SK-N-SH treated with all-trans-retinoic acid at 6 μM for 48 hours (cell line): ENCODE results near the gene ZBTB17.

Source experiments
- ATAC-seq: fragments of 200-7000 bp; cut with Tn5 transposase; 3 replicates; pipeline ENCODE4 v1.9.1; 2020; ENCODE audit warnings: mild to moderate bottlenecking, moderate library complexity
- ARNTL ChIP-seq: fragments of 450-650 bp; formaldehyde crosslinking; IDR thresholded peaks from 2 replicates; pipeline ENCODE4 v1.5.0; 2020; ENCODE audit warnings: low read depth, mild to moderate bottlenecking, moderate library complexity, borderline replicate concordance
- BACH2 ChIP-seq: fragments of 250-450 bp; sonication (Bioruptor Pico); IDR thresholded peaks from 2 replicates; pipeline ENCODE4 v1.9.0; 2021; ENCODE audit warnings: mild to moderate bottlenecking, borderline replicate concordance
- CSDC2 ChIP-seq: fragments of 250-450 bp; sonication (Bioruptor Pico); IDR thresholded peaks from 2 replicates; pipeline ENCODE4 v1.5.0; 2020; ENCODE audit warnings: mild to moderate bottlenecking, moderate library complexity
- ESRRG ChIP-seq: fragments of 250-450 bp; sonication (Bioruptor Pico); IDR thresholded peaks from 2 replicates; pipeline ENCODE4 v1.6.1; 2021; ENCODE audit warnings: mild to moderate bottlenecking
- GLIS3 ChIP-seq: fragments of 250-450 bp; sonication (Bioruptor Pico); IDR thresholded peaks from 2 replicates; pipeline ENCODE4 v1.5.0; 2020; ENCODE audit warnings: mild to moderate bottlenecking, moderate library complexity
- ISL1 ChIP-seq: fragments of 250-450 bp; sonication (Bioruptor Pico); IDR thresholded peaks from 2 replicates; pipeline ENCODE4 v2.1.2; 2022; ENCODE audit warnings: mild to moderate bottlenecking, moderate library complexity
- OSR1 ChIP-seq: fragments of 250-450 bp; sonication (Bioruptor Pico); IDR thresholded peaks from 2 replicates; pipeline ENCODE4 v1.8.0; 2022; ENCODE audit warnings: moderate library complexity, mild to moderate bottlenecking, inconsistent platforms
- PPARA ChIP-seq: fragments of 250-450 bp; sonication (Bioruptor Pico); IDR thresholded peaks from 2 replicates; pipeline ENCODE4 v1.5.0; 2020; ENCODE audit warnings: mild to moderate bottlenecking, borderline replicate concordance
- RARB ChIP-seq: fragments of 250-450 bp; sonication (Bioruptor Pico); IDR thresholded peaks from 2 replicates; pipeline ENCODE4 v1.8.0; 2021; ENCODE audit warnings: mild to moderate bottlenecking, moderate library complexity
- SNAI2 ChIP-seq: fragments of 250-450 bp; sonication (Bioruptor Pico); IDR thresholded peaks from 2 replicates; pipeline ENCODE4 v1.5.0; 2020; ENCODE audit warnings: mild to moderate bottlenecking, moderate library complexity
- TCF4 ChIP-seq: fragments of 250-450 bp; sonication (Bioruptor Pico); IDR thresholded peaks from 2 replicates; pipeline ENCODE4 v1.8.0; 2021; ENCODE audit warnings: mild to moderate bottlenecking, moderate library complexity, borderline replicate concordance
- TOX ChIP-seq: fragments of 250-450 bp; sonication (Bioruptor Pico); IDR thresholded peaks from 2 replicates; pipeline ENCODE4 v1.8.0; 2021; ENCODE audit warnings: mild to moderate bottlenecking, moderate library complexity, borderline replicate concordance
- ZC3H10 ChIP-seq: fragments of 250-450 bp; sonication (Bioruptor Pico); IDR thresholded peaks from 2 replicates; pipeline ENCODE4 v1.5.1; 2021; ENCODE audit warnings: mild to moderate bottlenecking, moderate library complexity
- ZFP3 ChIP-seq: fragments of 250-450 bp; sonication (Bioruptor Pico); IDR thresholded peaks from 2 replicates; pipeline ENCODE4 v1.5.0; 2020; ENCODE audit warnings: mild to moderate bottlenecking, moderate library complexity
- ZFP30 ChIP-seq: fragments of 450-650 bp; formaldehyde crosslinking; IDR thresholded peaks from 2 replicates; pipeline ENCODE4 v1.5.0; 2022; ENCODE audit warnings: mild to moderate bottlenecking, moderate library complexity
- ZNF565 ChIP-seq: fragments of 450-650 bp; formaldehyde crosslinking; conservative IDR thresholded peaks from 2 replicates; pipeline ENCODE4 v1.5.0; 2020; ENCODE audit warnings: low read depth, mild to moderate bottlenecking, moderate library complexity
- ZNF70 ChIP-seq: fragments of 450-650 bp; formaldehyde crosslinking; IDR thresholded peaks from 2 replicates; pipeline ENCODE4 v1.5.0; 2020; ENCODE audit warnings: mild to moderate bottlenecking, moderate library complexity
- ZNF8 ChIP-seq: fragments of 450-650 bp; formaldehyde crosslinking; IDR thresholded peaks from 2 replicates; pipeline ENCODE4 v1.5.0; 2020; ENCODE audit warnings: mild to moderate bottlenecking, moderate library complexity
- TF ChIP-seq, protein P1 (sequence below): fragments of 250-450 bp; sonication (Bioruptor Pico); IDR thresholded peaks from 2 replicates; pipeline ENCODE4 v1.8.0; 2020; ENCODE audit warnings: mild to moderate bottlenecking, moderate library complexity, borderline replicate concordance
- TF ChIP-seq, protein P2 (sequence below): fragments of 250-450 bp; sonication (Bioruptor Pico); IDR thresholded peaks from 2 replicates; pipeline ENCODE4 v1.5.1; 2020; ENCODE audit warnings: low read depth, mild to moderate bottlenecking, moderate library complexity
- TF ChIP-seq, protein P3 (sequence below): fragments of 250-450 bp; sonication (Bioruptor Pico); IDR thresholded peaks from 2 replicates; pipeline ENCODE4 v1.5.1; 2021; ENCODE audit warnings: mild to moderate bottlenecking, moderate library complexity
- TF ChIP-seq, protein P4 (sequence below): fragments of 250-450 bp; sonication (Bioruptor Pico); IDR thresholded peaks from 2 replicates; pipeline ENCODE4 v1.8.0; 2021; ENCODE audit warnings: low read depth, mild to moderate bottlenecking, moderate library complexity, borderline replicate concordance
- TF ChIP-seq, protein P5 (sequence below): fragments of 250-450 bp; sonication (Bioruptor Pico); IDR thresholded peaks from 2 replicates; pipeline ENCODE4 v1.5.0; 2020; ENCODE audit warnings: mild to moderate bottlenecking, moderate library complexity

ZBTB17 gene

DNA sequence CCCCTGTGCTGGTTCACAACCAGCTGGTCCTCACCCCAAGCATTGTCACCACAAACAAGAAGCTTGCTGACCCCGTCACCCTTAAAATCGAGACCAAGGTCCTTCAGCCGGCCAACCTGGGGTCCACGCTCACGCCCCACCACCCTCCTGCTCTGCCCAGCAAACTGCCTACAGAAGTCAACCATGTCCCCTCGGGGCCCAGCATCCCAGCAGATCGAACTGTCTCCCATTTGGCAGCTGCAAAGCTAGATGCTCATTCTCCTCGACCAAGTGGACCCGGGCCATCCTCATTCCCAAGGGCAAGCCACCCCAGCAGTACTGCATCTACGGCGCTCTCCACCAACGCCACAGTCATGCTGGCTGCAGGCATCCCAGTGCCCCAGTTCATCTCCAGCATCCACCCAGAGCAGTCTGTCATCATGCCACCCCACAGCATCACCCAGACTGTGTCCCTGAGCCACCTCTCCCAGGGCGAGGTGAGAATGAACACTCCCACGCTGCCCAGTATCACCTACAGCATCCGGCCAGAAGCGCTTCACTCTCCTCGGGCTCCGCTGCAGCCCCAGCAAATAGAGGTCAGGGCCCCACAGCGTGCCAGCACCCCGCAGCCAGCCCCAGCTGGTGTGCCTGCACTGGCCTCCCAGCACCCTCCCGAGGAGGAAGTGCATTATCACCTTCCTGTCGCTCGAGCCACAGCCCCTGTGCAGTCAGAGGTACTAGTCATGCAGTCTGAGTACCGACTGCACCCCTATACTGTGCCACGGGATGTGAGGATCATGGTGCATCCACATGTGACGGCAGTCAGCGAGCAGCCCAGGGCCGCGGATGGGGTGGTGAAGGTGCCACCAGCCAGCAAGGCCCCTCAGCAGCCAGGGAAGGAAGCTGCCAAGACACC, 40.6 kb downstream of the ZBTB17 start:
- TF ChIP-seq TOX (CRISPR knock-in tag) (no peak), ZNF565 (no peak), TCF4 (CRISPR knock-in tag) (no peak), ESRRG (CRISPR knock-in tag) (no peak), OSR1 (no peak), ZNF70 (CRISPR knock-in tag) (no peak), ISL1 (CRISPR knock-in tag) (no peak), RARB (CRISPR knock-in tag) (no peak), ARNTL (CRISPR knock-in tag) (no peak), BACH2 (no peak), ZC3H10 (no peak), ZFP3 (CRISPR knock-in tag) (no peak), PPARA (CRISPR knock-in tag) (no peak), GLIS3 (no peak), CSDC2 (CRISPR knock-in tag) (no peak)
- TF ChIP-seq, protein P1, sequence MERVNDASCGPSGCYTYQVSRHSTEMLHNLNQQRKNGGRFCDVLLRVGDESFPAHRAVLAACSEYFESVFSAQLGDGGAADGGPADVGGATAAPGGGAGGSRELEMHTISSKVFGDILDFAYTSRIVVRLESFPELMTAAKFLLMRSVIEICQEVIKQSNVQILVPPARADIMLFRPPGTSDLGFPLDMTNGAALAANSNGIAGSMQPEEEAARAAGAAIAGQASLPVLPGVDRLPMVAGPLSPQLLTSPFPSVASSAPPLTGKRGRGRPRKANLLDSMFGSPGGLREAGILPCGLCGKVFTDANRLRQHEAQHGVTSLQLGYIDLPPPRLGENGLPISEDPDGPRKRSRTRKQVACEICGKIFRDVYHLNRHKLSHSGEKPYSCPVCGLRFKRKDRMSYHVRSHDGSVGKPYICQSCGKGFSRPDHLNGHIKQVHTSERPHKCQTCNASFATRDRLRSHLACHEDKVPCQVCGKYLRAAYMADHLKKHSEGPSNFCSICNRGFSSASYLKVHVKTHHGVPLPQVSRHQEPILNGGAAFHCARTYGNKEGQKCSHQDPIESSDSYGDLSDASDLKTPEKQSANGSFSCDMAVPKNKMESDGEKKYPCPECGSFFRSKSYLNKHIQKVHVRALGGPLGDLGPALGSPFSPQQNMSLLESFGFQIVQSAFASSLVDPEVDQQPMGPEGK (CRISPR knock-in tag): no peak
- TF ChIP-seq, protein P2, sequence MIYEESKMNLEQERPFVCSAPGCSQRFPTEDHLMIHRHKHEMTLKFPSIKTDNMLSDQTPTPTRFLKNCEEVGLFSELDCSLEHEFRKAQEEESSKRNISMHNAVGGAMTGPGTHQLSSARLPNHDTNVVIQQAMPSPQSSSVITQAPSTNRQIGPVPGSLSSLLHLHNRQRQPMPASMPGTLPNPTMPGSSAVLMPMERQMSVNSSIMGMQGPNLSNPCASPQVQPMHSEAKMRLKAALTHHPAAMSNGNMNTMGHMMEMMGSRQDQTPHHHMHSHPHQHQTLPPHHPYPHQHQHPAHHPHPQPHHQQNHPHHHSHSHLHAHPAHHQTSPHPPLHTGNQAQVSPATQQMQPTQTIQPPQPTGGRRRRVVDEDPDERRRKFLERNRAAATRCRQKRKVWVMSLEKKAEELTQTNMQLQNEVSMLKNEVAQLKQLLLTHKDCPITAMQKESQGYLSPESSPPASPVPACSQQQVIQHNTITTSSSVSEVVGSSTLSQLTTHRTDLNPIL (CRISPR knock-in tag): no peak
- TF ChIP-seq, protein P3, sequence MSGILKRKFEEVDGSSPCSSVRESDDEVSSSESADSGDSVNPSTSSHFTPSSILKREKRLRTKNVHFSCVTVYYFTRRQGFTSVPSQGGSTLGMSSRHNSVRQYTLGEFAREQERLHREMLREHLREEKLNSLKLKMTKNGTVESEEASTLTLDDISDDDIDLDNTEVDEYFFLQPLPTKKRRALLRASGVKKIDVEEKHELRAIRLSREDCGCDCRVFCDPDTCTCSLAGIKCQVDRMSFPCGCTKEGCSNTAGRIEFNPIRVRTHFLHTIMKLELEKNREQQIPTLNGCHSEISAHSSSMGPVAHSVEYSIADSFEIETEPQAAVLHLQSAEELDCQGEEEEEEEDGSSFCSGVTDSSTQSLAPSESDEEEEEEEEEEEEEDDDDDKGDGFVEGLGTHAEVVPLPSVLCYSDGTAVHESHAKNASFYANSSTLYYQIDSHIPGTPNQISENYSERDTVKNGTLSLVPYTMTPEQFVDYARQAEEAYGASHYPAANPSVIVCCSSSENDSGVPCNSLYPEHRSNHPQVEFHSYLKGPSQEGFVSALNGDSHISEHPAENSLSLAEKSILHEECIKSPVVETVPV: no peak
- TF ChIP-seq, protein P4, sequence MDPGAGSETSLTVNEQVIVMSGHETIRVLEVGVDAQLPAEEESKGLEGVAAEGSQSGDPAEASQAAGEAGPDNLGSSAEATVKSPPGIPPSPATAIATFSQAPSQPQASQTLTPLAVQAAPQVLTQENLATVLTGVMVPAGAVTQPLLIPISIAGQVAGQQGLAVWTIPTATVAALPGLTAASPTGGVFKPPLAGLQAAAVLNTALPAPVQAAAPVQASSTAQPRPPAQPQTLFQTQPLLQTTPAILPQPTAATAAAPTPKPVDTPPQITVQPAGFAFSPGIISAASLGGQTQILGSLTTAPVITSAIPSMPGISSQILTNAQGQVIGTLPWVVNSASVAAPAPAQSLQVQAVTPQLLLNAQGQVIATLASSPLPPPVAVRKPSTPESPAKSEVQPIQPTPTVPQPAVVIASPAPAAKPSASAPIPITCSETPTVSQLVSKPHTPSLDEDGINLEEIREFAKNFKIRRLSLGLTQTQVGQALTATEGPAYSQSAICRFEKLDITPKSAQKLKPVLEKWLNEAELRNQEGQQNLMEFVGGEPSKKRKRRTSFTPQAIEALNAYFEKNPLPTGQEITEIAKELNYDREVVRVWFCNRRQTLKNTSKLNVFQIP (CRISPR knock-in tag): no peak
- TF ChIP-seq, protein P5, sequence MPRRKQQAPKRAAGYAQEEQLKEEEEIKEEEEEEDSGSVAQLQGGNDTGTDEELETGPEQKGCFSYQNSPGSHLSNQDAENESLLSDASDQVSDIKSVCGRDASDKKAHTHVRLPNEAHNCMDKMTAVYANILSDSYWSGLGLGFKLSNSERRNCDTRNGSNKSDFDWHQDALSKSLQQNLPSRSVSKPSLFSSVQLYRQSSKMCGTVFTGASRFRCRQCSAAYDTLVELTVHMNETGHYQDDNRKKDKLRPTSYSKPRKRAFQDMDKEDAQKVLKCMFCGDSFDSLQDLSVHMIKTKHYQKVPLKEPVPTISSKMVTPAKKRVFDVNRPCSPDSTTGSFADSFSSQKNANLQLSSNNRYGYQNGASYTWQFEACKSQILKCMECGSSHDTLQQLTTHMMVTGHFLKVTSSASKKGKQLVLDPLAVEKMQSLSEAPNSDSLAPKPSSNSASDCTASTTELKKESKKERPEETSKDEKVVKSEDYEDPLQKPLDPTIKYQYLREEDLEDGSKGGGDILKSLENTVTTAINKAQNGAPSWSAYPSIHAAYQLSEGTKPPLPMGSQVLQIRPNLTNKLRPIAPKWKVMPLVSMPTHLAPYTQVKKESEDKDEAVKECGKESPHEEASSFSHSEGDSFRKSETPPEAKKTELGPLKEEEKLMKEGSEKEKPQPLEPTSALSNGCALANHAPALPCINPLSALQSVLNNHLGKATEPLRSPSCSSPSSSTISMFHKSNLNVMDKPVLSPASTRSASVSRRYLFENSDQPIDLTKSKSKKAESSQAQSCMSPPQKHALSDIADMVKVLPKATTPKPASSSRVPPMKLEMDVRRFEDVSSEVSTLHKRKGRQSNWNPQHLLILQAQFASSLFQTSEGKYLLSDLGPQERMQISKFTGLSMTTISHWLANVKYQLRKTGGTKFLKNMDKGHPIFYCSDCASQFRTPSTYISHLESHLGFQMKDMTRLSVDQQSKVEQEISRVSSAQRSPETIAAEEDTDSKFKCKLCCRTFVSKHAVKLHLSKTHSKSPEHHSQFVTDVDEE: no peak
- no peak for ATAC-seq

DNA sequence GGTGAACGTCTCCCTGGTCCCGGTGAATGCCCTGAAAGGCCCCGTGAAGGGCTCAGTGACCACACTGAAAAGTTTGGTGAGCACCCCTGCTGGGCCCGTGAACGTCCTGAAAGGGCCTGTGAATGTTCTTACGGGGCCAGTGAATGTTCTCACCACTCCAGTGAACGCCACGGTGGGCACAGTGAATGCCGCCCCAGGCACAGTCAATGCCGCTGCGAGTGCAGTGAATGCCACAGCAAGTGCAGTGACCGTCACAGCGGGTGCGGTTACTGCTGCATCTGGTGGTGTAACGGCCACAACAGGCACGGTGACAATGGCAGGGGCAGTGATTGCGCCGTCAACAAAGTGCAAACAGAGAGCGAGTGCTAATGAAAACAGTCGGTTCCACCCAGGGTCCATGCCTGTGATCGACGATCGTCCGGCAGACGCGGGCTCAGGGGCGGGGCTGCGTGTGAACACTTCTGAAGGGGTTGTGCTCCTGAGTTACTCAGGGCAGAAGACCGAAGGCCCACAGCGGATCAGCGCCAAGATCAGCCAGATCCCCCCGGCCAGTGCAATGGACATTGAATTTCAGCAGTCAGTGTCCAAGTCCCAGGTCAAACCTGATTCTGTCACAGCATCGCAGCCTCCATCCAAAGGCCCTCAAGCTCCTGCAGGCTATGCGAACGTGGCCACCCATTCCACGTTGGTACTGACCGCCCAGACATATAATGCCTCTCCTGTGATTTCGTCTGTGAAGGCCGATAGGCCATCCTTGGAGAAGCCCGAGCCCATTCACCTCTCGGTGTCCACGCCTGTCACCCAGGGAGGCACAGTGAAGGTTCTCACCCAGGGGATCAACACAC, 41.5 kb downstream of the ZBTB17 start:
- ATAC-seq: no peak
- TF ChIP-seq TOX (CRISPR knock-in tag) (no peak), CSDC2 (CRISPR knock-in tag) (no peak), SNAI2 (CRISPR knock-in tag) (no peak), ZNF70 (CRISPR knock-in tag) (no peak), ZNF8 (no peak), ARNTL (CRISPR knock-in tag) (no peak), PPARA (CRISPR knock-in tag) (no peak), ZFP30 (no peak)
- TF ChIP-seq, protein P5: no peak
- TF ChIP-seq, all 23 proteins: peak for 0
